ENCODE data around the gene ART5. TPM values are rescaled to one million over a fixed set of nuclear protein-coding genes. Genes with fewer than 3 reads are reported as not detected.
"Not testable (repeated sequence)": the region's sequence is repeated elsewhere in the genome, so short reads cannot be mapped to it uniquely, and the experiment has no call there.

The ART5 gene
- total RNA-seq, 4 donors from 2014 or later: 0.76 TPM; not detected in 3

DNA sequence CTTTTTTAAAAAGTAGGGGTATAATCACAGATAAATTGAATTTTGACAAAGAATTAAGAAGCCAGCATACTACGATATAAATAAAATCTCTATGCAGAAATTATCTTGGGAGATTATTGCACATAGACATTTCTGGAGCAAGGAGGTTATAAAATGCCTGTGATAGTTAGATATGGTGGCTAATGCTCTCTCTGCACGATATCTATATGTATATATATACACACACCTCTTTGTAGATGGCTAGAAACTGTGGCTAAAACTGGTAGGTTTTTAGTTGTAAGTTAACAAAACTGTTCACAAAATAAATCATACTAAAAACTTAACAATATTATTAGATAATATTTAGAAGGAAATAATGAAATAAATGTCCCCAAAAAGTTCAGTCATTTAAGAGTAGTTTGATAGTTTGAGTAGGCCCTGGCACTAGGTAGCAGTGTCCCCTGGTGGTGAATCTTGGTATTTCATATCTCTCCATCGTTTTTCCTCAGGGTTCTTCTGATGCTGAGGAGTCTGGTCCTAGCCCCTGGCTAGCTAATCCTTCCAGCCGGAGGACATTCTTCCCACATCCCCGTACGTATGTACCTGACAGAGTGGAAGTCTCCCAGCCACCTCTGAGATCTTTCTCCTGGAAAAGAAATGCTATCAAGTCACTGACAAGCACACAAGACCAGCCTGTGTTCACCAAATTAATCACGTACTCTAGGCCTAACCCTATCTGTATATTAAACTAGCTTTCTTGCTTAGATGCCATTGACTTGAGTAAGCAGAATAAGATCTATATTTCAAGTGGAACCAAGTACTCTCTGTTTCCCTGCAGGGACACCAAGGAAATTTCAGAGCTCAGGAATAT lies 32.2 kb downstream of the ART5 start:
- H3K36me3 ChIP-seq: no peaks in the 10 kb centered on the region
- H3K27me3 ChIP-seq: no peaks in the 10 kb centered on the region
- no peak overlapping the region for H3K27ac ChIP-seq
- TF ChIP-seq, protein P1, sequence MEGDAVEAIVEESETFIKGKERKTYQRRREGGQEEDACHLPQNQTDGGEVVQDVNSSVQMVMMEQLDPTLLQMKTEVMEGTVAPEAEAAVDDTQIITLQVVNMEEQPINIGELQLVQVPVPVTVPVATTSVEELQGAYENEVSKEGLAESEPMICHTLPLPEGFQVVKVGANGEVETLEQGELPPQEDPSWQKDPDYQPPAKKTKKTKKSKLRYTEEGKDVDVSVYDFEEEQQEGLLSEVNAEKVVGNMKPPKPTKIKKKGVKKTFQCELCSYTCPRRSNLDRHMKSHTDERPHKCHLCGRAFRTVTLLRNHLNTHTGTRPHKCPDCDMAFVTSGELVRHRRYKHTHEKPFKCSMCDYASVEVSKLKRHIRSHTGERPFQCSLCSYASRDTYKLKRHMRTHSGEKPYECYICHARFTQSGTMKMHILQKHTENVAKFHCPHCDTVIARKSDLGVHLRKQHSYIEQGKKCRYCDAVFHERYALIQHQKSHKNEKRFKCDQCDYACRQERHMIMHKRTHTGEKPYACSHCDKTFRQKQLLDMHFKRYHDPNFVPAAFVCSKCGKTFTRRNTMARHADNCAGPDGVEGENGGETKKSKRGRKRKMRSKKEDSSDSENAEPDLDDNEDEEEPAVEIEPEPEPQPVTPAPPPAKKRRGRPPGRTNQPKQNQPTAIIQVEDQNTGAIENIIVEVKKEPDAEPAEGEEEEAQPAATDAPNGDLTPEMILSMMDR (IDR thresholded peaks at IDR 0.05): peak; percentile 67 to 86 (median 81)
- TF ChIP-seq POLR2A (IDR thresholded peaks at IDR 0.05): no peak
- H3K4me3 ChIP-seq: no peak overlapping the region
- H3K4me1 ChIP-seq: peaks cover 0 to 9% (median 0%) of the 10 kb centered on the region in 3 donors
- DNase-seq: no peak
- intact Hi-C loops (cut with DNase I): no loop called here
- H3K9me3 ChIP-seq: no peaks in the 10 kb centered on the region
- WGBS, 2 donors: 45 to 61% methylated on average over 7 of the region's 7 CpGs

- TF ChIP-seq, protein P1 (IDR thresholded peaks at IDR 0.05): no peak
- no peak for TF ChIP-seq POLR2A (IDR thresholded peaks at IDR 0.05)
- H3K27ac ChIP-seq: no peak overlapping the region
- no peak for DNase-seq
- no peaks in the 10 kb centered on the region for H3K9me3 ChIP-seq
- WGBS, 2 donors: 40 to 63% methylated on average over 5 of the region's 5 CpGs
- no peaks in the 10 kb centered on the region for H3K27me3 ChIP-seq
- intact Hi-C loops (cut with DNase I): no loop called here
- no peaks in the 10 kb centered on the region for H3K36me3 ChIP-seq
- no peak overlapping the region for H3K4me3 ChIP-seq
- peaks cover 0 to 8% (median 0%) of the 10 kb centered on the region in 3 donors for H3K4me1 ChIP-seq
Observed at GRCh38 chr11:3605771-3606203, 36.0 kb downstream of the ART5 start.

- WGBS, 2 donors: 86 to 88% methylated on average over 3 of the region's 3 CpGs
- Histone ChIP-seq H3K4me3 (no peak overlapping the region), H3K36me3 (no peaks in the 10 kb centered on the region), H3K4me1 (peaks cover 0 to 8% (median 0%) of the 10 kb centered on the region in 3 donors), H3K27ac (no peak overlapping the region), H3K27me3 (no peaks in the 10 kb centered on the region), H3K9me3 (no peaks in the 10 kb centered on the region)
- intact Hi-C loops (cut with DNase I): no loop called here
- DNase-seq: no peak
- no peak for TF ChIP-seq POLR2A (IDR thresholded peaks at IDR 0.05)
- TF ChIP-seq, protein P1 (IDR thresholded peaks at IDR 0.05): no peak
Observed at GRCh38 chr11:3605283-3605662, 36.5 kb downstream of the ART5 start.

DNA sequence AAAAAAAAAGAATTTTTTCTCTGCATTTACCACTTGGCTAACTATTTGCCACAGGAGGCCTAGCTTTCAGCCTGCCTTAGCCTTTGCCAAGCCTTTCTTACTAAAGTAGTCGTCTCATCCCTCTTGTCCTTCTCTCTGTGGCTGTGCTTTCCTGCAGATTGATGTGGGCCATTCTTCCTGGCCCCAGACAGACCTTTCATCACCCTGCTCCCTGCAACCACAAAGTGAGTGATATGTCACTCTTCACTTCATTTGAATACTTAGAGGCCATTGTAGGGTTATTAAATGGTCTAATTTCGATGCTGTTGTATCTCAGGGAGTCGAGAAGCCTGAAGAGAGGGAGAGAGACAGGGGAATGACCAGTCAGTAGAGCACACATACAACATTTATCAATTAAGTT lies 37.6 kb downstream of the ART5 start:
- no peaks in the 10 kb centered on the region for H3K36me3 ChIP-seq
- H3K4me1 ChIP-seq: peaks cover 0 to 8% (median 0%) of the 10 kb centered on the region in 3 donors
- H3K27me3 ChIP-seq: no peaks in the 10 kb centered on the region
- no peak overlapping the region for H3K27ac ChIP-seq
- intact Hi-C loops (cut with DNase I): no loop called here
- TF ChIP-seq, protein P1 (IDR thresholded peaks at IDR 0.05): no peak
- TF ChIP-seq POLR2A (IDR thresholded peaks at IDR 0.05): no peak
- H3K4me3 ChIP-seq: no peak overlapping the region
- 50 to 59% methylated on average over 3 of the region's 3 CpGs for WGBS, 2 donors
- DNase-seq: no peak
- H3K9me3 ChIP-seq: no peaks in the 10 kb centered on the region

DNA sequence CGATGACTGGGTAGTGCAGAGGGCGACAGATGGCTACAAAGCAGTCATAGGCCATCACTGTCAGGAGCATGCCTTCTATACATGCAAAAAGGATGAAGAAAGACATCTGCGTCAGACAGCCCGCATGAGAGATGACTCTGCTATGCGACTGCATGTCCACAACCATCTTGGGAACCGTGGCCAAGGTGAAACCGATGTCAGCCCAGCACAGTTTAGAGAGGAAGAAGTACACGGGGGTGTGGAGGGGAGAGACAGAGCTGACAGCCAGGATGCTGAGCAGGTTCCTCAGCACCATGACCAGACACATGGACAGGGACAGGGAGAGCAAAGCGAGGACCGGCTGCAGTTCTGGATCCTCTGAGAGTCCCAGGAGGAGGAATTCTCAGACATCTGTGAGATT lies 41.6 kb downstream of the ART5 start:
- H3K4me3 ChIP-seq; intact Hi-C loops (cut with DNase I); H3K4me1 ChIP-seq; H3K27me3 ChIP-seq; H3K27ac ChIP-seq; DNase-seq; H3K36me3 ChIP-seq; H3K9me3 ChIP-seq: not testable (repeated sequence)
- WGBS, 2 donors: 74 to 78% methylated on average over 10 of the region's 10 CpGs

GRCh38 chr11:3597743-3598142 lies 44.0 kb downstream of the ART5 start:
- WGBS, 2 donors: 93 to 94% methylated on average over 10 to 15 of the region's 15 CpGs
- H3K4me3 ChIP-seq; H3K27me3 ChIP-seq; H3K9me3 ChIP-seq; H3K4me1 ChIP-seq; H3K27ac ChIP-seq; H3K36me3 ChIP-seq; intact Hi-C loops (cut with DNase I); DNase-seq: not testable (repeated sequence)

GRCh38 chr11:3591326-3591725 lies 50.5 kb downstream of the ART5 start:
- H3K27ac ChIP-seq; H3K9me3 ChIP-seq; DNase-seq; H3K4me3 ChIP-seq; H3K4me1 ChIP-seq; intact Hi-C loops (cut with DNase I); H3K36me3 ChIP-seq: not testable (repeated sequence)
- peaks cover 0 to 12% (median 0%) of the 10 kb centered on the region in 4 donors for H3K27me3 ChIP-seq
- WGBS, 2 donors: 95% methylated on average over 19 to 23 of the region's 24 CpGs

DNA sequence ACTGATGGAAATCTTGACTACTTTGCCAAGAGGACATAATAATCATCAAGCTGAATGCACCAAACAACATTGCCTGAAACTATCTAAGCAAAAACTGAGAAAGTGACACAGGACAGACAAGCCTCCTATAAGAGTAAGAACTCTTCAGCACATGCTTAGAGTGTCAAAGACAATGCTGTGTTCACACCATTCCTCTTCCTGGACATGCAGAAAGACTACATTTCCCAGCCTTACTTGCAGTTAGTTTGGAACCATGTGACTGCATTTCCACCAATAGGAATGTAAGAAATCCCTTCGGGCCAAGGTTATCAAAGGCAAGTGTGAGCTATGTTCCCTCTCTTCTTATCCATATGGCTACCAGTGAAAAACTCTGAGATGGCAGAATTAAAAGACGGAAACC lies 51.6 kb downstream of the ART5 start:
- H3K36me3 ChIP-seq; H3K9me3 ChIP-seq; H3K27ac ChIP-seq; intact Hi-C loops (cut with DNase I); H3K4me1 ChIP-seq; DNase-seq; H3K4me3 ChIP-seq: not testable (repeated sequence)
- H3K27me3 ChIP-seq: peaks cover 0 to 19% (median 0%) of the 10 kb centered on the region in 4 donors
- WGBS, 2 donors: 10 to 73% methylated on average over 1 to 2 of the region's 2 CpGs

- WGBS, 2 donors: 73% methylated on average over 4 of the region's 11 CpGs; no CpG with 5 or more reads in 1 of the 2 donors
- H3K9me3 ChIP-seq; H3K4me3 ChIP-seq; H3K36me3 ChIP-seq; DNase-seq; H3K4me1 ChIP-seq; intact Hi-C loops (cut with DNase I); H3K27ac ChIP-seq: not testable (repeated sequence)
- peaks cover 0 to 33% (median 0%) of the 10 kb centered on the region in 4 donors for H3K27me3 ChIP-seq
Observed at GRCh38 chr11:3588776-3589175, 53.0 kb downstream of the ART5 start.
